Right atrium auricular region (tissue), 2 donors: ENCODE data around the gene SUGP2. TPM values are rescaled to one million over a fixed set of nuclear protein-coding genes. Genes with fewer than 3 reads are reported as not detected.
"Not testable (repeated sequence)": the region's sequence is repeated elsewhere in the genome, so short reads cannot be mapped to it uniquely, and the experiment has no call there.

ENCODE experiments used
- DNase-seq: peaks from one replicate; pipeline ENCODE4 v3.0.0-alpha.2; 2019; ENCODE audit warnings: low spot score
- H3K27ac ChIP-seq, 2 donors: fragments of 200-600 bp; sonication (generic); 1 replicate in 1 of 2; 2 replicates in 1 of 2; pipeline ENCODE4 v1.5.1; 2016 to 2019
- H3K27me3 ChIP-seq, 2 donors: fragments of 200-600 bp; sonication (generic); one replicate each; pipeline versions ENCODE4 v1.5.1 to v1.6.0; 2017 to 2019
- H3K36me3 ChIP-seq: fragments of 200-600 bp; sonication (generic); one replicate; pipeline ENCODE4 v1.5.1; 2016
- H3K4me1 ChIP-seq, 2 donors: fragments of 200-600 bp; sonication (generic); one replicate each; pipeline versions ENCODE4 v1.5.1 to v1.6.0; 2017 to 2019
- H3K4me3 ChIP-seq, 2 donors: fragments of 200-600 bp; sonication (generic); 1 replicate in 1 of 2; 2 replicates in 1 of 2; pipeline ENCODE4 v1.5.1; 2017 to 2019; ENCODE audit warnings: mild to moderate bottlenecking in 1 of 2, moderate library complexity in 1 of 2
- H3K9me3 ChIP-seq, 2 donors: fragments of 200-600 bp; sonication (generic); one replicate each; pipeline ENCODE4 v1.5.1; 2019
- total RNA-seq, 2 donors: library from RNA; depleted of rRNA; stranded (reverse); fragments of >200 nt; gene quantifications; one replicate each; pipeline ENCODE4 v1.1.0, GENCODE V29; 2016
- TF ChIP-seq, protein P1 (sequence below), 2 donors: fragments of 200-600 bp; sonication (generic); IDR thresholded peaks; one replicate each; pipeline ENCODE4 v1.5.1; 2019; ENCODE audit warnings: antibody characterized with exemption in 2 of 2

SUGP2 gene
- total RNA-seq, 2 donors from 2014 or later: 25.4 to 36.1 TPM

DNA sequence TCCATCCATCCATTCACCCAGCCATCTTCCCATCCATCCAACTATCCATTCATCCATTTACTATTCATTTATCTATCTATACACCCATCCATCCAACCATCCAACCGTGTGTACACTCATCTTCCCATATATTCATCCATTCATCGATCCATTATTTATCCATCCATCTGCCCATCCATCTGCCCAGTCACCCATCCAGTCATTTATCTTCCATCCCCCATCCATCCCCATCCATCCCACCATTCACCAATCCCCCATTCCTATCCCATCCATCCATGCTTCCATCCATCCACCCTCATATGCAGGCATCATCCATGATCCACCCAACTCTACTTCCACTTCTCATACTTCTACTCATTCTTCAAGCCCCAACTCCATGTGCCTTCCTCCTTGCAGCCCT, 78.3 kb downstream of the SUGP2 start:
- TF ChIP-seq, protein P1, sequence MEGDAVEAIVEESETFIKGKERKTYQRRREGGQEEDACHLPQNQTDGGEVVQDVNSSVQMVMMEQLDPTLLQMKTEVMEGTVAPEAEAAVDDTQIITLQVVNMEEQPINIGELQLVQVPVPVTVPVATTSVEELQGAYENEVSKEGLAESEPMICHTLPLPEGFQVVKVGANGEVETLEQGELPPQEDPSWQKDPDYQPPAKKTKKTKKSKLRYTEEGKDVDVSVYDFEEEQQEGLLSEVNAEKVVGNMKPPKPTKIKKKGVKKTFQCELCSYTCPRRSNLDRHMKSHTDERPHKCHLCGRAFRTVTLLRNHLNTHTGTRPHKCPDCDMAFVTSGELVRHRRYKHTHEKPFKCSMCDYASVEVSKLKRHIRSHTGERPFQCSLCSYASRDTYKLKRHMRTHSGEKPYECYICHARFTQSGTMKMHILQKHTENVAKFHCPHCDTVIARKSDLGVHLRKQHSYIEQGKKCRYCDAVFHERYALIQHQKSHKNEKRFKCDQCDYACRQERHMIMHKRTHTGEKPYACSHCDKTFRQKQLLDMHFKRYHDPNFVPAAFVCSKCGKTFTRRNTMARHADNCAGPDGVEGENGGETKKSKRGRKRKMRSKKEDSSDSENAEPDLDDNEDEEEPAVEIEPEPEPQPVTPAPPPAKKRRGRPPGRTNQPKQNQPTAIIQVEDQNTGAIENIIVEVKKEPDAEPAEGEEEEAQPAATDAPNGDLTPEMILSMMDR (IDR thresholded peaks at IDR 0.05): no peak
- no peak for DNase-seq
- no peak overlapping the region for H3K4me3 ChIP-seq
- H3K9me3 ChIP-seq: no peaks in the 10 kb centered on the region
- H3K27me3 ChIP-seq: no peaks in the 10 kb centered on the region
- H3K36me3 ChIP-seq: no peaks in the 10 kb centered on the region
- H3K27ac ChIP-seq: no peak overlapping the region
- no peaks in the 10 kb centered on the region for H3K4me1 ChIP-seq

DNA sequence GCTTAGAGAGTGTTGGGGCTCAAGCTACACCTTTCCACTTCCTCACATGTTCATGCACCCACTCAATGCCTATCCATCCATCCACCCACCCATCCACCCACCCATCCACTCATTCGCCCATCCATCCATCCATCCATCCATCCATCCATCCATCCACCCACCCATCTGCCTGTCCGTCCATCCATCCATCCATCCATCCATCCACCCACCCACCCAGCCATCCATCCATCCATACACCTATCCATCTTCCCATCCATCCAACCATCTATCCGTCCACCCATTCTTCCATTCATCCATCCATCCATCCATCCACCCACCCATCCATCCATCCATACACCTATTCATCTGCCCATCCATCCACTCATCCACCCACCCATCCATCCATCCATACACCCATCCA, 79.2 kb downstream of the SUGP2 start:
- Histone ChIP-seq H3K4me3 (no peak overlapping the region), H3K36me3 (no peaks in the 10 kb centered on the region), H3K9me3 (no peaks in the 10 kb centered on the region), H3K4me1 (no peaks in the 10 kb centered on the region), H3K27ac (no peak overlapping the region), H3K27me3 (no peaks in the 10 kb centered on the region)
- TF ChIP-seq, protein P1 (IDR thresholded peaks at IDR 0.05): no peak
- no peak for DNase-seq

- not testable (repeated sequence) for H3K27me3 ChIP-seq, H3K4me1 ChIP-seq, H3K4me3 ChIP-seq, H3K27ac ChIP-seq, H3K9me3 ChIP-seq, H3K36me3 ChIP-seq, DNase-seq
Measured at GRCh38 chr19:18952364-18953003, 80.8 kb downstream of the SUGP2 start.

DNA sequence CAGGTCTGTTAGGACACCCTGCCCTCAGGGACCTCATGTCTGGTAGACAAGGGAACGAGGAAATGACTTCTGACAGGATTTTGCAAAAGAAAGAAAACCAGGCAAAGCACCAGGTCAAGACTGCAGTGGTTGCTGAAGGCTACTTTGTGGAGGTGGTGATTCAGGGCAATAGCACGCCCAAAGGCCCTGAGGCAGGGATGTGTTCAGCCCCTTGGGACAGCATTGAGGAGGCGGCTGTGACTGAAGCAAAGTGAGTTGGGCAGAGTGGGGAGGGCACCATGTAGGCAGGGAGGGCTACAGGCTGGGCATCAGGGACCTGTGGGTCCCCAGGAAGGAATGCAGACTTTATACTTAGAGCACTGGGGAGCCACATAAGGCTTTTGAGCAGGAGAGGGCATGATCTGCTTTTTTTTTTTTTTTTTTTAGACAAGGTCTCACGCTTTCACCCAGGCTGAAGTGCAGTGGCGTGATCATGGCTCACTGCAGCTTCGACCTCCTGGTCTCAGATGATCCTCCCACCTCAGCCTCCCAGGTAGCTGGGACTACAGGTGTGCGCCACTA, 81.5 kb downstream of the SUGP2 start:
- H3K27ac ChIP-seq: no peak overlapping the region
- TF ChIP-seq, protein P1 (IDR thresholded peaks at IDR 0.05): no peak
- no peaks in the 10 kb centered on the region for H3K9me3 ChIP-seq
- H3K4me3 ChIP-seq: no peak overlapping the region
- no peaks in the 10 kb centered on the region for H3K36me3 ChIP-seq
- DNase-seq: no peak
- no peaks in the 10 kb centered on the region for H3K27me3 ChIP-seq
- H3K4me1 ChIP-seq: no peaks in the 10 kb centered on the region

GRCh38 chr19:18949858-18950257, 83.5 kb downstream of the SUGP2 start:
- no peak for DNase-seq
- no peak overlapping the region for H3K4me3 ChIP-seq
- TF ChIP-seq, protein P1 (IDR thresholded peaks at IDR 0.05): no peak

DNA sequence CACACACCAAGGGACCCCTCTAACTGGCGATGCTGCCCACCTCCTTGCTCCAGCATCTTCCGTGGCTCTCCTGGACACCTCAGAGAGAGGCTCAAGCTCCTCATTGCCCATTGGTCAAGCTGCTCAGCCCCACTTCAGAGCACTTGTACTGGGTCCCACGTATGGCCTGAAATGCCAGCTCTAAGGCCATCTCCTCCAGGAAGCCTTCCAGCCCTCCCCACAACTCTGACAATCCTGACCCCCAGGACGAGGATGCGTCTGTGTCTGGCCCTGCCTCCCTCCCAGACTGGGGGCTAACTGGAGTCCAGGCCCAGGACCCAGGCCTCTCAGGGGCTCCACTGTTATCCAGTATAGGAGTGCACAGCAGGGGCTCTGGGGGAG, 84.4 kb downstream of the SUGP2 start:
- TF ChIP-seq, protein P1 (IDR thresholded peaks at IDR 0.05): no peak
- H3K27me3 ChIP-seq: no peaks in the 10 kb centered on the region
- H3K4me1 ChIP-seq: no peaks in the 10 kb centered on the region
- no peak overlapping the region for H3K27ac ChIP-seq
- no peak for DNase-seq
- H3K9me3 ChIP-seq: no peaks in the 10 kb centered on the region
- no peaks in the 10 kb centered on the region for H3K36me3 ChIP-seq
- no peak overlapping the region for H3K4me3 ChIP-seq

More at GRCh38 chr19:18949858-18950257, 83.5 kb downstream of the SUGP2 start:
- no peaks in the 10 kb centered on the region for H3K4me1 ChIP-seq
- H3K27ac ChIP-seq: no peak overlapping the region
- H3K27me3 ChIP-seq: no peaks in the 10 kb centered on the region
- H3K9me3 ChIP-seq: no peaks in the 10 kb centered on the region
- H3K36me3 ChIP-seq: no peaks in the 10 kb centered on the region
